ENCODE data around the gene CTAG1A. TPM values are rescaled to one million over a fixed set of nuclear protein-coding genes. Genes with fewer than 3 reads are reported as not detected.

The CTAG1A gene
- total RNA-seq, 1 experiment from 2014 or later, result not detected

GRCh38 chrX:154596290-154596929 lies 11.5 kb downstream of the CTAG1A start:
- Histone ChIP-seq H4K20me1 (ENCODE audit: control insufficient read depth, insufficient read depth, insufficient read length) (no peaks in the 10 kb centered on the region), H4K5ac (ENCODE audit: insufficient read length, low read depth, low read length) (no peak overlapping the region), H2BK20ac (ENCODE audit: low read depth, low read length, poor library complexity, severe bottlenecking) (no peak overlapping the region), H2AK5ac (ENCODE audit: insufficient read length, low read length) (no peak overlapping the region), H4K91ac (ENCODE audit: insufficient read length, low read depth, low read length) (no peak overlapping the region), H3K79me2 (ENCODE audit: insufficient read depth, low read length) (no peaks in the 10 kb centered on the region), H3K4ac (ENCODE audit: low read depth, low read length) (no peak overlapping the region), H4K8ac (replicated peaks; ENCODE audit: insufficient read length, low read depth, low read length) (no peak overlapping the region), H3K14ac (ENCODE audit: insufficient read depth, low read length) (no peak overlapping the region), H2BK12ac (ENCODE audit: insufficient read length, low read depth, low read length) (no peak overlapping the region), H3K4me2 (ENCODE audit: insufficient read depth, insufficient read length, low read length) (no peak overlapping the region), H3K27ac (ENCODE audit: insufficient read length, low read depth, low read length) (peak overlapping the region; percentile 22), H3K4me1 (ENCODE audit: insufficient read depth, low read length) (no peaks in the 10 kb centered on the region), H3K18ac (ENCODE audit: insufficient read length, low read depth, low read length) (no peak overlapping the region), H3K79me1 (ENCODE audit: insufficient read depth, low read depth, low read length, poor library complexity, severe bottlenecking) (no peaks in the 10 kb centered on the region), H3K23ac (ENCODE audit: insufficient read length, low read depth, low read length) (no peak overlapping the region), H3K9ac (ENCODE audit: extremely low read depth, insufficient read length, low read length) (no peak overlapping the region), H2BK15ac (ENCODE audit: low read depth, low read length) (no peak overlapping the region), H3K56ac (ENCODE audit: insufficient read length, low read depth, low read length) (no peak overlapping the region), H3K27me3 (ENCODE audit: insufficient read depth, low read length) (no peaks in the 10 kb centered on the region), H2BK5ac (ENCODE audit: insufficient read length, low read length) (no peak overlapping the region), H3T11ph (ENCODE audit: low read length) (no peak overlapping the region), H2BK120ac (ENCODE audit: low read depth, low read length, poor library complexity, severe bottlenecking) (no peak overlapping the region), H3K9me3 (ENCODE audit: control insufficient read depth, low read depth, low read length) (peaks cover 69% of the 10 kb centered on the region), H2AFZ (ENCODE audit: low read length) (no peak overlapping the region), H3K23me2 (ENCODE audit: insufficient read length, low read depth, low read length, poor library complexity, severe bottlenecking) (no peaks in the 10 kb centered on the region)
- Mint-ChIP-seq H3K4me1 (peaks cover 14 to 20% of the 10 kb centered on the region in 2 experiments), H3K27ac (peak overlapping the region in 2 of 3 experiments; percentile 52 to 55; a peak in 1 of 7 replicates), H3K27me3 (ENCODE audit: low read depth) (peaks cover 5% of the 10 kb centered on the region), H3K36me3 (ENCODE audit: insufficient read depth in 1 of 3, low read depth in 3 of 3) (peaks cover 21 to 23% (median 21%) of the 10 kb centered on the region in 3 experiments), H3K4me3 (no peak overlapping the region), H3K9me3 (peaks cover 86 to 87% of the 10 kb centered on the region in 2 experiments)
- peak; percentile 87 for DNase-seq
- no CpG with 5 or more reads among the region's 3 CpGs for WGBS (ENCODE audit: extremely low coverage, insufficient read length, low lambda C conversion rate)
- TF ChIP-seq CTCF (conservative IDR thresholded peaks at IDR 0.05), result peak; percentile 27; the same call in 1 of the 3 replicates
